Astrocyte (in vitro differentiated cells and primary cell): ENCODE data around the gene PLA2G2D. TPM values are rescaled to one million over a fixed set of nuclear protein-coding genes. Genes with fewer than 3 reads are reported as not detected.

Experiments used
- DNase-seq: peaks from one replicate; pipeline ENCODE4 v3.0.0-alpha.2; 2010; ENCODE audit warnings: low read depth
- FAIRE-seq: peaks from 2 replicates; lab custom pipeline; 2011; peaks lifted over from hg19 to GRCh38; lab: Jason Lieb, UNC
- H2AFZ ChIP-seq: 2 replicates; pipeline ENCODE4 v1.6.0; 2012; ENCODE audit warnings: low read depth, low read length, inconsistent platforms
- H3K27ac ChIP-seq: 2 replicates; pipeline ENCODE4 v1.5.1; 2011; ENCODE audit warnings: low read depth, low read length, inconsistent platforms
- H3K27me3 ChIP-seq: 2 replicates; pipeline ENCODE4 v1.6.0; 2011; ENCODE audit warnings: low read length, inconsistent platforms; ENCODE audit not compliant: insufficient read depth
- H3K36me3 ChIP-seq: 2 replicates; pipeline ENCODE4 v1.5.1; 2011; ENCODE audit warnings: low read length, inconsistent platforms; ENCODE audit not compliant: insufficient read depth
- H3K4me1 ChIP-seq: 2 replicates; pipeline ENCODE4 v1.5.1; 2011; ENCODE audit warnings: low read length, inconsistent platforms; ENCODE audit not compliant: insufficient read depth
- H3K4me2 ChIP-seq: 2 replicates; pipeline ENCODE4 v1.6.0; 2012; ENCODE audit warnings: low read length, inconsistent platforms
- H3K4me3 ChIP-seq: 2 replicates; pipeline ENCODE4 v1.5.1; 2011; ENCODE audit warnings: low read depth, mild to moderate bottlenecking, low read length, inconsistent platforms; ENCODE audit not compliant: insufficient read depth
- H3K79me2 ChIP-seq: 2 replicates; pipeline ENCODE4 v1.6.0; 2012; ENCODE audit warnings: mild to moderate bottlenecking, low read length, inconsistent platforms; ENCODE audit not compliant: insufficient read depth
- H3K9ac ChIP-seq: 2 replicates; pipeline ENCODE4 v1.6.0; 2012; ENCODE audit warnings: mild to moderate bottlenecking, low read length, inconsistent platforms
- H3K9me3 ChIP-seq: 2 replicates; pipeline ENCODE4 v1.5.1; 2012; ENCODE audit warnings: low read depth, mild to moderate bottlenecking, low read length, inconsistent platforms; ENCODE audit not compliant: insufficient read depth
- H4K20me1 ChIP-seq: 2 replicates; pipeline ENCODE4 v1.6.0; 2012; ENCODE audit warnings: low read length, inconsistent platforms; ENCODE audit not compliant: insufficient read depth
- H3K27ac Mint-ChIP-seq: one replicate; pipeline ENCODE4 v1.8.0; 2021; ENCODE audit warnings: mild to moderate bottlenecking, mixed read lengths; ENCODE audit not compliant: unreplicated experiment
- H3K27me3 Mint-ChIP-seq: one replicate; pipeline ENCODE4 v1.8.0; 2021; ENCODE audit warnings: low read depth, mixed read lengths; ENCODE audit not compliant: unreplicated experiment
- H3K36me3 Mint-ChIP-seq: one replicate; pipeline ENCODE4 v1.8.0; 2021; ENCODE audit warnings: low read depth, mixed read lengths; ENCODE audit not compliant: unreplicated experiment
- H3K4me1 Mint-ChIP-seq: one replicate; pipeline ENCODE4 v1.8.0; 2021; ENCODE audit warnings: low read depth, mixed read lengths; ENCODE audit not compliant: unreplicated experiment
- H3K4me3 Mint-ChIP-seq: one replicate; pipeline ENCODE4 v1.8.0; 2021; ENCODE audit warnings: mild to moderate bottlenecking, moderate library complexity, mixed read lengths; ENCODE audit not compliant: unreplicated experiment
- H3K9me3 Mint-ChIP-seq: one replicate; pipeline ENCODE4 v1.8.0; 2021; ENCODE audit warnings: mild to moderate bottlenecking, mixed read lengths; ENCODE audit not compliant: unreplicated experiment
- EZH2 ChIP-seq: IDR thresholded peaks from 2 replicates; pipeline ENCODE4 v1.6.1; 2012; ENCODE audit warnings: mild to moderate bottlenecking, low read length, inconsistent platforms; ENCODE audit not compliant: insufficient read depth
- total RNA-seq: library from RNA; stranded (reverse); gene quantifications from 2 replicates; pipeline ENCODE4 v1.2.1, GENCODE V29; 2021
- TF ChIP-seq, protein P1 (sequence below): IDR thresholded peaks from 2 replicates; pipeline ENCODE4 v1.5.1; 2011; ENCODE audit warnings: low read depth, mild to moderate bottlenecking, inconsistent platforms, low read length, moderate library complexity; ENCODE audit not compliant: insufficient read depth

PLA2G2D gene
- total RNA-seq, 1 donor from 2014 or later, result not detected

GRCh38 chr1:20079661-20080305 is 39.6 kb downstream of the PLA2G2D start:
- Mint-ChIP-seq H3K27ac (no peak overlapping the region), H3K27me3 (peaks cover 43% of the 10 kb centered on the region), H3K36me3 (peaks cover 2% of the 10 kb centered on the region), H3K4me3 (no peak overlapping the region), H3K9me3 (peaks cover 9% of the 10 kb centered on the region), H3K4me1 (no peaks in the 10 kb centered on the region)
- Histone ChIP-seq H3K27ac (no peak overlapping the region), H3K4me1 (no peaks in the 10 kb centered on the region), H4K20me1 (no peaks in the 10 kb centered on the region), H3K4me2 (no peak overlapping the region), H2AFZ (no peak overlapping the region), H3K9me3 (no peaks in the 10 kb centered on the region), H3K27me3 (peaks cover 2% of the 10 kb centered on the region), H3K9ac (no peak overlapping the region), H3K4me3 (no peak overlapping the region), H3K36me3 (no peaks in the 10 kb centered on the region), H3K79me2 (no peaks in the 10 kb centered on the region)
- no peak for FAIRE-seq
- no peak for DNase-seq
- TF ChIP-seq, protein P1, sequence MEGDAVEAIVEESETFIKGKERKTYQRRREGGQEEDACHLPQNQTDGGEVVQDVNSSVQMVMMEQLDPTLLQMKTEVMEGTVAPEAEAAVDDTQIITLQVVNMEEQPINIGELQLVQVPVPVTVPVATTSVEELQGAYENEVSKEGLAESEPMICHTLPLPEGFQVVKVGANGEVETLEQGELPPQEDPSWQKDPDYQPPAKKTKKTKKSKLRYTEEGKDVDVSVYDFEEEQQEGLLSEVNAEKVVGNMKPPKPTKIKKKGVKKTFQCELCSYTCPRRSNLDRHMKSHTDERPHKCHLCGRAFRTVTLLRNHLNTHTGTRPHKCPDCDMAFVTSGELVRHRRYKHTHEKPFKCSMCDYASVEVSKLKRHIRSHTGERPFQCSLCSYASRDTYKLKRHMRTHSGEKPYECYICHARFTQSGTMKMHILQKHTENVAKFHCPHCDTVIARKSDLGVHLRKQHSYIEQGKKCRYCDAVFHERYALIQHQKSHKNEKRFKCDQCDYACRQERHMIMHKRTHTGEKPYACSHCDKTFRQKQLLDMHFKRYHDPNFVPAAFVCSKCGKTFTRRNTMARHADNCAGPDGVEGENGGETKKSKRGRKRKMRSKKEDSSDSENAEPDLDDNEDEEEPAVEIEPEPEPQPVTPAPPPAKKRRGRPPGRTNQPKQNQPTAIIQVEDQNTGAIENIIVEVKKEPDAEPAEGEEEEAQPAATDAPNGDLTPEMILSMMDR, result no peak
- no peak for TF ChIP-seq EZH2

DNA sequence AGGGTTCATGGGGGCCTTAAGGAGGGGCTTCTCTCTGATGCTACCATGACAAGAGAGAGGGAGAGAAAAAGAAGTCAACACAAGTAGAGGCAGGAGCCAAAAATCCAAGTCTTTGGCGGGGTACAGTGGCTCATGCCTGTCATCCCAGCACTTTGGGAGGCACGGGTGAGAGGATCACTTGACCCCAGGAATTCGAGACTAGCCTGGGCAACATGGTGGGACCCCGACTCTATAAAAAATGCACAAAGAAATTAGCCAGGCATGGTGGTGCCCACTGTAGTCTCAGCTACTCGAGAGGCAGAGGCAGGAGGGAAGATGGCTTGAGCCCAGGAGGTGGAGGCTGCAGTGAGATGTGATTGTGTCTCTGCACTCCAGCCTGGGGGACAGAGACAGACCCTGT is 40.6 kb downstream of the PLA2G2D start:
- Mint-ChIP-seq H3K27ac (no peak overlapping the region), H3K4me3 (no peak overlapping the region), H3K9me3 (peaks cover 9% of the 10 kb centered on the region), H3K4me1 (no peaks in the 10 kb centered on the region), H3K27me3 (peaks cover 49% of the 10 kb centered on the region), H3K36me3 (peaks cover 3% of the 10 kb centered on the region)
- Histone ChIP-seq H3K4me3 (no peak overlapping the region), H3K27ac (no peak overlapping the region), H3K79me2 (no peaks in the 10 kb centered on the region), H3K9ac (no peak overlapping the region), H3K36me3 (no peaks in the 10 kb centered on the region), H2AFZ (no peak overlapping the region), H4K20me1 (no peaks in the 10 kb centered on the region), H3K9me3 (no peaks in the 10 kb centered on the region), H3K4me2 (no peak overlapping the region), H3K27me3 (peaks cover 2% of the 10 kb centered on the region), H3K4me1 (no peaks in the 10 kb centered on the region)
- no peak for FAIRE-seq
- TF ChIP-seq, protein P1, result no peak
- no peak for TF ChIP-seq EZH2
- no peak for DNase-seq

DNA sequence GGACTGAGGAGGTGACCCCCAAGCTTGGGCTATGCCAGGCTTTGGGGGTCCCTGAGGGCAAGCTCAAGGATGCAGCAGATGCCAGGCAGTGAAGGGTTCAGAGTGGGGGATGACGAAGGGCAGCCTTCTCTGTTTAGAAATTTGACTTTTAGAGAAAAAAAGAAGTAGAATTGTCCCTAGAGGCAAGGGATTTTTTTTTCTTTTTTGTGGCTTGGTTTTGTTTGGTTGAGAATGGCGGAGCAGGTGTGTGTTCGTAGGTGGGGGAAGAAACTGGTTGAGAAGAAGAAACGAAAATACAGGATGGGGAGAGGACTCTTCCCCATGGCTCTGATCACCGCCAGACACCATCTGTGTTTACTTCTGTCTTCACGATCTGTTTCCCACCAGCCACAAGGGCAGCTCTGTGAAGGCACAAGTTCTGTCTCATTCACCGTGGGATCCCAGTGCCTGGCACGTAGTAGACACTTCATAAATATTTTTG is 41.1 kb downstream of the PLA2G2D start:
- H3K79me2 ChIP-seq, result no peaks in the 10 kb centered on the region
- no peak overlapping the region for H3K27ac ChIP-seq
- H3K36me3 ChIP-seq, result no peaks in the 10 kb centered on the region
- H3K36me3 Mint-ChIP-seq, result peaks cover 3% of the 10 kb centered on the region
- no peak overlapping the region for H3K4me3 Mint-ChIP-seq
- no peak overlapping the region for H3K9ac ChIP-seq
- FAIRE-seq (no peak), DNase-seq (no peak)
- no peak overlapping the region for H3K27ac Mint-ChIP-seq
- H3K4me1 ChIP-seq, result no peaks in the 10 kb centered on the region
- no peak overlapping the region for H3K4me3 ChIP-seq
- no peaks in the 10 kb centered on the region for H3K9me3 ChIP-seq
- H3K27me3 ChIP-seq, result peaks cover 2% of the 10 kb centered on the region
- no peaks in the 10 kb centered on the region for H4K20me1 ChIP-seq
- no peak overlapping the region for H2AFZ ChIP-seq
- no peaks in the 10 kb centered on the region for H3K4me1 Mint-ChIP-seq
- peaks cover 9% of the 10 kb centered on the region for H3K9me3 Mint-ChIP-seq
- H3K27me3 Mint-ChIP-seq, result peaks cover 45% of the 10 kb centered on the region
- no peak for TF ChIP-seq EZH2
- TF ChIP-seq, protein P1, result no peak
- H3K4me2 ChIP-seq, result no peak overlapping the region
